OCI-LY3 (cell line): ENCODE measurements around the gene MMRN1.

Experiments used
- CTCF ChIP-seq: fragments of 200-600, 300-600 bp; sonication (generic); IDR thresholded peaks from 2 replicates; pipeline ENCODE4 v1.5.1; 2014; ENCODE audit warnings: antibody characterized with exemption, low read length, low read depth
- EZH2phosphoT487 ChIP-seq: fragments of 200-600 bp; shearing (Covaris generic); IDR thresholded peaks from 2 replicates; pipeline ENCODE4 v1.6.1; 2018; ENCODE audit warnings: antibody characterized with exemption, mixed run types, low read depth

GRCh38 chr4:89995814-89996213 is 101.2 kb downstream of the MMRN1 start:
- no peak for TF ChIP-seq CTCF
- TF ChIP-seq EZH2phosphoT487, result no peak
